Neural cell (in vitro differentiated cells): ENCODE measurements around the gene KCNIP3. TPM values are rescaled to one million over a fixed set of nuclear protein-coding genes. Genes with fewer than 3 reads are reported as not detected.

Experiments used
- H2AFZ ChIP-seq: fragments of 200-600, 300-800 bp; sonication (generic), shearing (Covaris generic); 2 replicates; pipeline ENCODE4 v1.6.0; 2014; ENCODE audit warnings: low read depth, mild to moderate bottlenecking, antibody characterized with exemption, low read length, moderate library complexity
- H3F3A ChIP-seq: fragments of 200-600 bp; shearing (Covaris generic); 2 replicates; pipeline ENCODE4 v1.6.1; 2016; ENCODE audit warnings: mild to moderate bottlenecking, moderate library complexity, mixed read lengths, antibody characterized with exemption, low read length; ENCODE audit not compliant: insufficient read depth, poor library complexity, severe bottlenecking
- H3K27ac ChIP-seq: fragments of 200-600, 300-800 bp; sonication (generic), shearing (Covaris generic); 2 replicates; pipeline ENCODE4 v1.5.1; 2014; ENCODE audit warnings: mild to moderate bottlenecking, low read length, moderate library complexity
- H3K27me3 ChIP-seq: fragments of 300-800, 200-600 bp; sonication (generic), shearing (Covaris generic); 2 replicates; pipeline ENCODE4 v1.6.0; 2014; ENCODE audit warnings: mild to moderate bottlenecking, low read depth, low read length, moderate library complexity; ENCODE audit not compliant: insufficient read depth
- H3K36me3 ChIP-seq: fragments of 300-800, 200-600 bp; sonication (generic), shearing (Covaris generic); 2 replicates; pipeline ENCODE4 v1.5.1; 2014; ENCODE audit warnings: mild to moderate bottlenecking, antibody characterized with exemption, low read length, moderate library complexity; ENCODE audit not compliant: insufficient read depth
- H3K4me2 ChIP-seq: fragments of 300-800, 200-600 bp; sonication (generic), shearing (Covaris generic); 2 replicates; pipeline ENCODE4 v1.6.0; 2014; ENCODE audit warnings: mild to moderate bottlenecking, low read length
- H3K4me3 ChIP-seq: fragments of 300-800, 200-600 bp; sonication (generic), shearing (Covaris generic); 2 replicates; pipeline ENCODE4 v1.5.1; 2014; ENCODE audit warnings: mild to moderate bottlenecking, low read length, moderate library complexity
- H3K79me2 ChIP-seq: fragments of 200-600 bp; shearing (Covaris generic); replicated peaks from 2 replicates; pipeline ENCODE4 v1.6.0; 2014; ENCODE audit warnings: mild to moderate bottlenecking, low read length, moderate library complexity; ENCODE audit not compliant: insufficient read depth
- H3K9ac ChIP-seq: fragments of 300-800, 200-600 bp; sonication (generic), shearing (Covaris generic); 2 replicates; pipeline ENCODE4 v1.6.1; 2016; ENCODE audit warnings: mild to moderate bottlenecking, low read length, mixed read lengths
- H3K9me2 ChIP-seq: fragments of 200-600 bp; shearing (Covaris generic); 2 replicates; pipeline ENCODE4 v1.6.1; 2016; ENCODE audit warnings: mild to moderate bottlenecking, low read length, mixed read lengths; ENCODE audit not compliant: insufficient read depth
- H3K9me3 ChIP-seq: fragments of 200-600, 300-800 bp; sonication (generic), shearing (Covaris generic); 2 replicates; pipeline ENCODE4 v1.6.1; 2016; ENCODE audit warnings: mild to moderate bottlenecking, mixed run types, low read length, moderate library complexity, mixed read lengths
- H4K20me1 ChIP-seq: fragments of 200-600 bp; shearing (Covaris generic); 2 replicates; pipeline ENCODE4 v1.6.1; 2016; ENCODE audit warnings: mild to moderate bottlenecking, mixed run types; ENCODE audit not compliant: insufficient read depth
- CTCF ChIP-seq: fragments of 450-650 bp; IDR thresholded peaks from 2 replicates; pipeline ENCODE4 v1.5.1; 2014; ENCODE audit warnings: antibody characterized with exemption, mild to moderate bottlenecking, moderate library complexity; ENCODE audit not compliant: poor library complexity, severe bottlenecking
- EP300 ChIP-seq: fragments of 450-650 bp; conservative IDR thresholded peaks from 2 replicates; pipeline ENCODE4 v1.6.1; 2014; ENCODE audit warnings: antibody characterized with exemption, mild to moderate bottlenecking, moderate library complexity; ENCODE audit not compliant: poor library complexity, severe bottlenecking
- MXI1 ChIP-seq: fragments of 450-650 bp; conservative IDR thresholded peaks from 2 replicates; pipeline ENCODE4 v1.6.1; 2014; ENCODE audit warnings: antibody characterized with exemption, mild to moderate bottlenecking; ENCODE audit not compliant: poor library complexity, severe bottlenecking
- POLR2AphosphoS5 ChIP-seq: IDR thresholded peaks from 2 replicates; pipeline ENCODE4 v1.6.1; 2012
- REST ChIP-seq: IDR thresholded peaks from 2 replicates; pipeline ENCODE4 v1.6.1; 2012; ENCODE audit warnings: borderline replicate concordance
- SMC3 ChIP-seq: fragments of 450-650 bp; conservative IDR thresholded peaks from 2 replicates; pipeline ENCODE4 v1.6.1; 2014; ENCODE audit warnings: antibody characterized with exemption, mild to moderate bottlenecking, moderate library complexity; ENCODE audit not compliant: poor library complexity
- TAF1 ChIP-seq: IDR thresholded peaks from 2 replicates; pipeline ENCODE4 v1.6.1; 2012; ENCODE audit warnings: low read depth
- polyA plus RNA-seq: library from polyadenylated mRNA; depleted of rRNA; stranded (reverse); fragments of >200 nt; gene quantifications from 2 replicates; pipeline ENCODE4 v1.2.3, GENCODE V29; 2014

The KCNIP3 gene
- polyA plus RNA-seq, 1 donor from 2014 or later, result not detected

- no peak overlapping the region for H3K27ac ChIP-seq
These were observed 3.3 kb downstream of the KCNIP3 start for GRCh38 chr2:95300450-95300849.

GRCh38 chr2:95301186-95301585 lies 4.0 kb downstream of the KCNIP3 start:
- H3K9me3 ChIP-seq, result peaks cover 7% of the 10 kb centered on the region
- H3K9me2 ChIP-seq, result no peaks in the 10 kb centered on the region
- no peaks in the 10 kb centered on the region for H3K36me3 ChIP-seq
- no peak overlapping the region for H3K27ac ChIP-seq
- H3K4me2 ChIP-seq, result no peak overlapping the region
- no peak overlapping the region for H2AFZ ChIP-seq
- no peaks in the 10 kb centered on the region for H4K20me1 ChIP-seq
- H3K4me3 ChIP-seq, result no peak overlapping the region
- H3F3A ChIP-seq, result no peaks in the 10 kb centered on the region
- no peak overlapping the region for H3K9ac ChIP-seq
- TF ChIP-seq REST (no peak), EP300 (no peak), SMC3 (no peak), POLR2AphosphoS5 (no peak), TAF1 (no peak)
- no peaks in the 10 kb centered on the region for H3K27me3 ChIP-seq
- H3K79me2 ChIP-seq, result no peaks in the 10 kb centered on the region

More at GRCh38 chr2:95300450-95300849, 3.3 kb downstream of the KCNIP3 start:
- no peaks in the 10 kb centered on the region for H3K36me3 ChIP-seq
- H2AFZ ChIP-seq, result no peak overlapping the region
- H4K20me1 ChIP-seq, result no peaks in the 10 kb centered on the region
- H3K4me3 ChIP-seq, result no peak overlapping the region
- no peak for TF ChIP-seq REST
- no peak for TF ChIP-seq TAF1
- TF ChIP-seq EP300, result no peak
- no peak for TF ChIP-seq SMC3
- no peak for TF ChIP-seq MXI1
- no peak for TF ChIP-seq CTCF
- no peaks in the 10 kb centered on the region for H3F3A ChIP-seq
- H3K9ac ChIP-seq, result no peak overlapping the region
- peaks cover 7% of the 10 kb centered on the region for H3K9me3 ChIP-seq
- H3K27me3 ChIP-seq, result no peaks in the 10 kb centered on the region
- no peak overlapping the region for H3K4me2 ChIP-seq
- H3K79me2 ChIP-seq, result no peaks in the 10 kb centered on the region
- H3K9me2 ChIP-seq, result no peaks in the 10 kb centered on the region
